ENCODE measurements around the gene BRPF1. TPM values are rescaled to one million over a fixed set of nuclear protein-coding genes. Genes with fewer than 3 reads are reported as not detected.
A peak's percentile ranks its signal among the peaks of the same experiment; 100 is the strongest.

The BRPF1 gene
- total RNA-seq, 2 experiments from 2014 or later = 51.3 to 51.6 TPM

GRCh38 chr3:9745521-9745920 is 14.0 kb downstream of the BRPF1 start:
- Mint-ChIP-seq H3K27ac (no peak overlapping the region), H3K9me3 (no peaks in the 10 kb centered on the region), H3K4me3 (no peak overlapping the region), H3K27me3 (no peaks in the 10 kb centered on the region), H3K36me3 (ENCODE audit: low read depth) (peaks cover 72% of the 10 kb centered on the region), H3K4me1 (peaks cover 22% of the 10 kb centered on the region)
- DNase-seq = no peak
- ChIA-PET CTCF (interaction anchor here (1.2 to 11.1 kb wide), 2 partner anchors 11 to 19 kb away, joined by 3 to 93 read pairs; partner anchors contain the start of gene BRPF1), POLR2A (no interaction called here)

- Mint-ChIP-seq H3K4me1 (peaks cover 29% of the 10 kb centered on the region), H3K4me3 (no peak overlapping the region), H3K27me3 (no peaks in the 10 kb centered on the region), H3K27ac (no peak overlapping the region), H3K9me3 (no peaks in the 10 kb centered on the region), H3K36me3 (ENCODE audit: low read depth) (peaks cover 68% of the 10 kb centered on the region)
- CTCF ChIA-PET = interaction anchor here (11.1 kb wide), 1 partner anchor 11 kb away, joined by 93 read pairs; the partner anchor contains the start of gene BRPF1
- POLR2A ChIA-PET = no interaction called here
- DNase-seq = no peak
These were observed 14.8 kb downstream of the BRPF1 start for GRCh38 chr3:9746330-9746729.

- DNase-seq = no peak
- H3K36me3 Mint-ChIP-seq (ENCODE audit: low read depth) = peaks cover 70% of the 10 kb centered on the region
- H3K27ac Mint-ChIP-seq = no peak overlapping the region
- peaks cover 38% of the 10 kb centered on the region for H3K4me1 Mint-ChIP-seq
- POLR2A ChIA-PET = no interaction called here
- CTCF ChIA-PET = interaction anchor here (11.1 kb wide), 1 partner anchor 12 kb away, joined by 93 read pairs; the partner anchor contains the start of gene BRPF1
- no peaks in the 10 kb centered on the region for H3K27me3 Mint-ChIP-seq
- H3K9me3 Mint-ChIP-seq = no peaks in the 10 kb centered on the region
- H3K4me3 Mint-ChIP-seq = no peak overlapping the region
These were observed 15.7 kb downstream of the BRPF1 start for GRCh38 chr3:9747267-9747666.

GRCh38 chr3:9748031-9748430 is 16.5 kb downstream of the BRPF1 start:
- Mint-ChIP-seq H3K9me3 (no peaks in the 10 kb centered on the region), H3K27me3 (no peaks in the 10 kb centered on the region), H3K36me3 (ENCODE audit: low read depth) (peaks cover 66% of the 10 kb centered on the region), H3K4me3 (no peak overlapping the region), H3K27ac (no peak overlapping the region), H3K4me1 (peaks cover 31% of the 10 kb centered on the region)
- POLR2A ChIA-PET = no interaction called here
- CTCF ChIA-PET = interaction anchor here (11.1 kb wide), 1 partner anchor 13 kb away, joined by 93 read pairs; the partner anchor contains the start of gene BRPF1
- DNase-seq = no peak

- Mint-ChIP-seq H3K4me3 (peak overlapping the region; percentile 94), H3K36me3 (ENCODE audit: low read depth) (peaks cover 60% of the 10 kb centered on the region), H3K27me3 (no peaks in the 10 kb centered on the region), H3K4me1 (peaks cover 38% of the 10 kb centered on the region), H3K9me3 (no peaks in the 10 kb centered on the region), H3K27ac (peak overlapping the region; percentile 96)
- ChIA-PET CTCF (interaction anchor here (0.8 to 11.1 kb wide), 2 partner anchors 14 to 43 kb away, joined by 3 to 93 read pairs; partner anchors contain the start of genes ARPC4, BRPF1 and TADA3), POLR2A (interaction anchor here (0.9 kb wide), 1 partner anchor 59 kb away, joined by 3 read pairs; no protein-coding TSS in a partner anchor)
- no peak for DNase-seq
These were observed 17.7 kb downstream of the BRPF1 start for GRCh38 chr3:9749296-9749644.

- Mint-ChIP-seq H3K36me3 (ENCODE audit: low read depth) (peaks cover 59% of the 10 kb centered on the region), H3K4me1 (peaks cover 44% of the 10 kb centered on the region), H3K27me3 (no peaks in the 10 kb centered on the region), H3K27ac (peak within 1 kb of the TSS; percentile 96), H3K9me3 (no peaks in the 10 kb centered on the region), H3K4me3 (peak within 1 kb of the TSS; percentile 94)
- DNase-seq = peak; percentile 98
- ChIA-PET POLR2A (interaction anchor here (0.9 kb wide), 1 partner anchor 59 kb away, joined by 3 read pairs; no protein-coding TSS in a partner anchor), CTCF (interaction anchor here (0.8 to 11.1 kb wide), 3 partner anchors 13 to 43 kb away, joined by 3 to 93 read pairs (median 4); partner anchors contain the start of genes ARPC4, BRPF1 and TADA3)
These were observed 18.4 kb downstream of the BRPF1 start, which contains the start of gene OGG1 for GRCh38 chr3:9749645-9750555. Gene OGG1 (plus strand): TSS chr3:9749952. CDS start chr3:9750287, 335 bp downstream.

- Mint-ChIP-seq H3K9me3 (no peaks in the 10 kb centered on the region), H3K4me3 (peak overlapping the region; percentile 94), H3K27me3 (no peaks in the 10 kb centered on the region), H3K4me1 (peaks cover 50% of the 10 kb centered on the region), H3K36me3 (ENCODE audit: low read depth) (peaks cover 63% of the 10 kb centered on the region), H3K27ac (peak overlapping the region; percentile 96)
- ChIA-PET CTCF (interaction anchor here (0.6 to 11.1 kb wide), 3 partner anchors 12 to 57 kb away, joined by 3 to 93 read pairs (median 4); partner anchors contain the start of gene BRPF1), POLR2A (no interaction called here)
- no peak for DNase-seq
These were observed 19.2 kb downstream of the BRPF1 start for GRCh38 chr3:9750556-9751411.

GRCh38 chr3:9754678-9755077 is 23.1 kb downstream of the BRPF1 start:
- POLR2A ChIA-PET = no interaction called here
- H3K9me3 Mint-ChIP-seq = no peaks in the 10 kb centered on the region
- CTCF ChIA-PET = interaction anchor here (1.0 to 2.0 kb wide), 4 partner anchors 8 to 14 kb away, joined by 4 to 5 read pairs (median 5); no protein-coding TSS in a partner anchor
- peak overlapping the region; percentile 12 for H3K4me3 Mint-ChIP-seq
- peaks cover 56% of the 10 kb centered on the region for H3K36me3 Mint-ChIP-seq (ENCODE audit: low read depth)
- peak overlapping the region; percentile 17 for H3K27ac Mint-ChIP-seq
- peaks cover 36% of the 10 kb centered on the region for H3K4me1 Mint-ChIP-seq
- H3K27me3 Mint-ChIP-seq = no peaks in the 10 kb centered on the region
- DNase-seq = no peak

GRCh38 chr3:9757427-9757826 is 25.9 kb downstream of the BRPF1 start:
- Mint-ChIP-seq H3K36me3 (ENCODE audit: low read depth) (peaks cover 51% of the 10 kb centered on the region), H3K27ac (peak overlapping the region; percentile 41), H3K4me3 (no peak overlapping the region), H3K27me3 (no peaks in the 10 kb centered on the region), H3K9me3 (no peaks in the 10 kb centered on the region), H3K4me1 (peaks cover 19% of the 10 kb centered on the region)
- DNase-seq = no peak
- ChIA-PET POLR2A (no interaction called here), CTCF (no interaction called here)

- no peak overlapping the region for H3K27ac Mint-ChIP-seq
- no peak overlapping the region for H3K4me3 Mint-ChIP-seq
- ChIA-PET POLR2A (no interaction called here), CTCF (interaction anchor here (0.8 to 1.4 kb wide), 2 partner anchors 16 to 19 kb away, joined by 3 to 5 read pairs; no protein-coding TSS in a partner anchor)
- no peak for DNase-seq
- no peaks in the 10 kb centered on the region for H3K9me3 Mint-ChIP-seq
- no peaks in the 10 kb centered on the region for H3K4me1 Mint-ChIP-seq
- H3K36me3 Mint-ChIP-seq (ENCODE audit: low read depth) = peaks cover 39% of the 10 kb centered on the region
- no peaks in the 10 kb centered on the region for H3K27me3 Mint-ChIP-seq
These were observed 29.4 kb downstream of the BRPF1 start for GRCh38 chr3:9760779-9761505.

- Mint-ChIP-seq H3K27me3 (no peaks in the 10 kb centered on the region), H3K4me3 (no peak overlapping the region), H3K4me1 (peaks cover 2% of the 10 kb centered on the region), H3K36me3 (ENCODE audit: low read depth) (peaks cover 32% of the 10 kb centered on the region), H3K27ac (no peak overlapping the region), H3K9me3 (no peaks in the 10 kb centered on the region)
- ChIA-PET POLR2A (no interaction called here), CTCF (interaction anchor here (0.6 kb wide), 1 partner anchor 19 kb away, joined by 3 read pairs; no protein-coding TSS in a partner anchor)
- no peak for DNase-seq
These were observed 30.4 kb downstream of the BRPF1 start for GRCh38 chr3:9761919-9762318.

- peaks cover 27% of the 10 kb centered on the region for H3K36me3 Mint-ChIP-seq (ENCODE audit: low read depth)
- no peaks in the 10 kb centered on the region for H3K27me3 Mint-ChIP-seq
- no peaks in the 10 kb centered on the region for H3K9me3 Mint-ChIP-seq
- no peak overlapping the region for H3K27ac Mint-ChIP-seq
- no peak for DNase-seq
- CTCF ChIA-PET = interaction anchor here (1.2 to 1.3 kb wide), 4 partner anchors 9 to 12 kb away, joined by 3 to 5 read pairs (median 4); partner anchors contain the start of gene OGG1
- POLR2A ChIA-PET = no interaction called here
- H3K4me3 Mint-ChIP-seq = no peak overlapping the region
- peaks cover 11% of the 10 kb centered on the region for H3K4me1 Mint-ChIP-seq
These were observed 31.3 kb downstream of the BRPF1 start for GRCh38 chr3:9762871-9763270.
